OCI-LY1 (cell line): ENCODE measurements around the gene UGT1A5.

Experiments
- CTCF ChIP-seq: fragments of 200-600 bp; sonication (generic), shearing (Covaris generic); IDR thresholded peaks from 2 replicates; pipeline ENCODE4 v1.5.1; 2017; ENCODE audit warnings: mild to moderate bottlenecking, antibody characterized with exemption, low read length, moderate library complexity, mixed read lengths
- EZH2 ChIP-seq: fragments of 200-600 bp; sonication (generic), shearing (Covaris generic); IDR thresholded peaks from 2 replicates; pipeline ENCODE4 v1.8.0; 2017; ENCODE audit warnings: borderline replicate concordance, mixed run types, mild to moderate bottlenecking, antibody characterized with exemption, low read length, moderate library complexity, mixed read lengths

- TF ChIP-seq CTCF (no peak), EZH2 (no peak)
Measured at GRCh38 chr2:233764264-233764663, 51.6 kb downstream of the UGT1A5 start.
